HL-60 (cell line): ENCODE results near the gene CFAP54.

Source experiments
- POLR2AphosphoS5 ChIP-seq: IDR thresholded peaks from 2 replicates; pipeline ENCODE4 v1.6.1; 2012; ENCODE audit warnings: low read depth
- SPI1 ChIP-seq: IDR thresholded peaks from 2 replicates; pipeline ENCODE4 v1.6.1; 2012; ENCODE audit warnings: low read depth, mild to moderate bottlenecking, borderline replicate concordance
- TF ChIP-seq, protein P1 (sequence below): IDR thresholded peaks from one replicate; pipeline ENCODE4 v1.5.1; 2011; ENCODE audit warnings: low read length, control low read depth, inconsistent platforms; ENCODE audit not compliant: insufficient read depth
- TF ChIP-seq, protein P2 (sequence below): IDR thresholded peaks from 2 replicates; pipeline ENCODE4 v1.6.1; 2012; ENCODE audit warnings: low read depth; ENCODE audit not compliant: insufficient replicate concordance

GRCh38 chr12:96808587-96808986 lies 319.2 kb downstream of the CFAP54 start:
- TF ChIP-seq POLR2AphosphoS5 = no peak
- TF ChIP-seq, protein P1, sequence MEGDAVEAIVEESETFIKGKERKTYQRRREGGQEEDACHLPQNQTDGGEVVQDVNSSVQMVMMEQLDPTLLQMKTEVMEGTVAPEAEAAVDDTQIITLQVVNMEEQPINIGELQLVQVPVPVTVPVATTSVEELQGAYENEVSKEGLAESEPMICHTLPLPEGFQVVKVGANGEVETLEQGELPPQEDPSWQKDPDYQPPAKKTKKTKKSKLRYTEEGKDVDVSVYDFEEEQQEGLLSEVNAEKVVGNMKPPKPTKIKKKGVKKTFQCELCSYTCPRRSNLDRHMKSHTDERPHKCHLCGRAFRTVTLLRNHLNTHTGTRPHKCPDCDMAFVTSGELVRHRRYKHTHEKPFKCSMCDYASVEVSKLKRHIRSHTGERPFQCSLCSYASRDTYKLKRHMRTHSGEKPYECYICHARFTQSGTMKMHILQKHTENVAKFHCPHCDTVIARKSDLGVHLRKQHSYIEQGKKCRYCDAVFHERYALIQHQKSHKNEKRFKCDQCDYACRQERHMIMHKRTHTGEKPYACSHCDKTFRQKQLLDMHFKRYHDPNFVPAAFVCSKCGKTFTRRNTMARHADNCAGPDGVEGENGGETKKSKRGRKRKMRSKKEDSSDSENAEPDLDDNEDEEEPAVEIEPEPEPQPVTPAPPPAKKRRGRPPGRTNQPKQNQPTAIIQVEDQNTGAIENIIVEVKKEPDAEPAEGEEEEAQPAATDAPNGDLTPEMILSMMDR = no peak
- TF ChIP-seq, protein P2, sequence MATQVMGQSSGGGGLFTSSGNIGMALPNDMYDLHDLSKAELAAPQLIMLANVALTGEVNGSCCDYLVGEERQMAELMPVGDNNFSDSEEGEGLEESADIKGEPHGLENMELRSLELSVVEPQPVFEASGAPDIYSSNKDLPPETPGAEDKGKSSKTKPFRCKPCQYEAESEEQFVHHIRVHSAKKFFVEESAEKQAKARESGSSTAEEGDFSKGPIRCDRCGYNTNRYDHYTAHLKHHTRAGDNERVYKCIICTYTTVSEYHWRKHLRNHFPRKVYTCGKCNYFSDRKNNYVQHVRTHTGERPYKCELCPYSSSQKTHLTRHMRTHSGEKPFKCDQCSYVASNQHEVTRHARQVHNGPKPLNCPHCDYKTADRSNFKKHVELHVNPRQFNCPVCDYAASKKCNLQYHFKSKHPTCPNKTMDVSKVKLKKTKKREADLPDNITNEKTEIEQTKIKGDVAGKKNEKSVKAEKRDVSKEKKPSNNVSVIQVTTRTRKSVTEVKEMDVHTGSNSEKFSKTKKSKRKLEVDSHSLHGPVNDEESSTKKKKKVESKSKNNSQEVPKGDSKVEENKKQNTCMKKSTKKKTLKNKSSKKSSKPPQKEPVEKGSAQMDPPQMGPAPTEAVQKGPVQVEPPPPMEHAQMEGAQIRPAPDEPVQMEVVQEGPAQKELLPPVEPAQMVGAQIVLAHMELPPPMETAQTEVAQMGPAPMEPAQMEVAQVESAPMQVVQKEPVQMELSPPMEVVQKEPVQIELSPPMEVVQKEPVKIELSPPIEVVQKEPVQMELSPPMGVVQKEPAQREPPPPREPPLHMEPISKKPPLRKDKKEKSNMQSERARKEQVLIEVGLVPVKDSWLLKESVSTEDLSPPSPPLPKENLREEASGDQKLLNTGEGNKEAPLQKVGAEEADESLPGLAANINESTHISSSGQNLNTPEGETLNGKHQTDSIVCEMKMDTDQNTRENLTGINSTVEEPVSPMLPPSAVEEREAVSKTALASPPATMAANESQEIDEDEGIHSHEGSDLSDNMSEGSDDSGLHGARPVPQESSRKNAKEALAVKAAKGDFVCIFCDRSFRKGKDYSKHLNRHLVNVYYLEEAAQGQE = no peak
- TF ChIP-seq SPI1 = no peak
